Fibroblast of upper back skin (primary cell): ENCODE data around the gene ELL.
"Not testable (repeated sequence)": the region's sequence is repeated elsewhere in the genome, so short reads cannot be mapped to it uniquely, and the experiment has no call there.

Source experiments
- DNase-seq: peaks from one replicate; pipeline ENCODE4 v3.0.0-alpha.2; 2013

ELL gene

GRCh38 chr19:18521692-18522123 lies at the start of gene ELL:
ELL (minus strand) TSS chr19:18522070; CDS start chr19:18522055, 15 bp downstream.
- DNase-seq, result no peak

- DNase-seq, result no peak
These were observed 46.5 kb upstream of the ELL start for GRCh38 chr19:18568367-18568766.

- DNase-seq, result no peak
These were observed 45.1 kb upstream of the ELL start for GRCh38 chr19:18566953-18567352.

DNA sequence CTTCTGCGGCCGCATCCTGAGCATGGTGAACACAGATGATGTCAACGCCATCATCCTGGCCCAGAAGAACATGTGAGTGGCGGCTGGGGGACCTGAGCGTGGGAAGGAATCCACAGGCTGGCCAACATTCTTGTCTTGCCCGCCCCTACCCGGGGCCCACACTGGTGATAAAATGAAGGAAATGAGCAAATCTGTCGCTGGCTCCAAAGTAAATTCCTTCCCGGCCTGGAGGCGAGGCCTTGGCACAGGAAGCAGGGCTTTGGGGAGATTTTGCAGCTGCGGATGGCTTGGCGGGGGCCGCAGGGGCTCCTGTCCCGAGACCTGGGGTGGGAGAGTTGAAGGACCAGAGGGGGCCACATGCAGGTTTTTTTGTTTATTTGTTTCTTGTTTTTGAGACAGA lies 40.2 kb upstream of the ELL start:
- DNase-seq, result no peak

DNA sequence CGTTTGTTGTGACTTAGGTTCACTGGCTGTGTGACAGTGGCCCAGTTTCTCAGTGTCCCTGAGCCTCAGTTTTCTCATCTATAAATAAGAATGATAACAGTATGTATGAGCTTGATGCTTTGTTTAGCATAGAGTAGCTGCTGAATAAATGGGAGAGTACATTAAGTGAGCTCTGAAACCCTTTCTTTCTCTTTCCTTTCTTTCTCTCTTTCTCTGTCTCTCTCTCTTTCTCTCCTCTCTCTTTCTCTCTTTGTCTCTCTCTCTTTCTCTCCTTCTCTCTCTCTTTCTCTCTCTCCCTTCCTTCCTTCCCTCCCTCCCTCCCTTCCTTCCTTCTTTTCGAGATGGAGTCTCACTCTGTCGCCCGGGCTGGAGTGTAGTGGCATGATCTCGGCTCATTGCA lies 37.8 kb upstream of the ELL start:
- DNase-seq, result no peak

DNA sequence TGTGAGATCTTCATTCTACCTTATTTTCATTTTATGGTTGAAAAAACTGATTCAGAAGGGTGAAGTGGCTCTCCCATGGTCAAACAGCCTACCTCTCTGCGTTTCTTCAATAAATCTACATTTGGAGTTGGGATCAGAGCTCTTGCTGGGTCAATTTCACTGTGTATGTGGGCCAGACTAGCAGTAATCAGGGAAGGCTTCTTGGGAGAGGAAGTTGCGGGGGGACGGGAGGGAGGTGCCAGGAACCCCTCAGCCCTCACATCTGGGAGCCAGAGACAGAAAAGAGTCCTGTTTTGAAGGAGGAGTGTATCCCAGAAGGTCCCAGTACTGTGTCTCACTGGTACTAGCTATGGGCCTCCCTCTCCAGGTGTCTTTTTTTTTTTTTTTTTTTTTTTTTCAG lies 36.7 kb upstream of the ELL start:
- DNase-seq, result no peak

GRCh38 chr19:18558202-18558555 lies 36.3 kb upstream of the ELL start:
- no peak for DNase-seq

DNA sequence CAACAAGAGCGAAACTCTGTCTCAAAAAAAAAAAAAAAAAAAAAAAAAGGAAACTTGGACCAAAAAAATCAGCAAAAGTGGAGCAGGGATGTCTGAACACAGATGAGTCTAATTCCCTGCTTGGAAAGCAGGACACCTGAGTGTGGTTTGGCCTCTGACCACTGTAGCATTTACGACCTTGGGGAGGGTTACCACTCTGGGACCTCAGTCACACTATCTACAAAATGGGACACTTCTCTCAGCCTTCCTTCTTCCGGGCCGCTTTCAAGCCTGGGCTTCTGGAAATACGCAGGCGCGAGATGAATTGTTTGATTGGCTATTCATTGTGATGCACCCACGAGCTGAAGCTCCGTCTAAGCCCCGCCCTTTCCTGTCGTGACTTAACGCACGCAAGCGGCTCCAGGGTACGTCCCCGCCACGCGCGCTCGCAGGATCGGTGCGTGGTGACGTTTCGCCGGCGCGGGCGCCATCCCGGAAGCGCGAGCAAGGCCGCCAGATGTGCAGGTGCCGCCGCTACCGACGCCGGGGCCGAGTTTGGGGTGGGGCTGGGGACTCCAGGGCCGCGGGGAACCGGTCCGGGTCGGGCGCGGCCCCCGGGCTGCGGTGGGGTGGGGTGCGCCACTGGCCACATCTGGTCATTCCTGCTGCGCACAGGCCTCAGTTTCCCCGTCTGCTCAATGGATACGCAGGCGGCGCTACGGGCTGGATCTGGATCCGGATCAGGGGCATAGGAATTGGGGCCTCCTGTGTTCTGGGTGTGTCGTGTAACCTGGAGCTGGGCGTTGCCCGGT lies 35.7 kb upstream of the ELL start, which contains the start of gene KXD1:
KXD1 (plus strand) TSS at position 460 of the 791 bp plus-strand sequence. CDS start 4,187 bp downstream, outside the sequence.
- peak; percentile 99 for DNase-seq

DNA sequence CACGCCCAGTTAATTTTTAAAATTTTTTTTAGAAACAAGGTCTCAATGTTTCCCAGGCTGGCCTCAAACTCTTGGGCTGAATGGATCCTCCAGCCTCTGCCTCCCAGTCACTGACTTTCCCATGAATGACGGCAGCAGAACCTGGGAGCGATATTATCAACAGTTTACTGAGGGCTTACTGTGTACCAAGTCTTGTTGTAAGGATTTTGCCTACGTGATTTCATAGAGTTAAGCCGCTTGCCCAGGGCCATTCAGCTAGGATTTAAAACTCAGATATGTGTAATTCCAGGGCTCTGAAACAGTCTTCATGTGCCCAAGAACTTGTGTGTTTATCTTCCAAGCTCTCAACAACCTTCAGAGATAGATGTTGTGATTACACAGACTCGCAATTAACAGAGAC lies 29.8 kb upstream of the ELL start:
- DNase-seq, result no peak

DNA sequence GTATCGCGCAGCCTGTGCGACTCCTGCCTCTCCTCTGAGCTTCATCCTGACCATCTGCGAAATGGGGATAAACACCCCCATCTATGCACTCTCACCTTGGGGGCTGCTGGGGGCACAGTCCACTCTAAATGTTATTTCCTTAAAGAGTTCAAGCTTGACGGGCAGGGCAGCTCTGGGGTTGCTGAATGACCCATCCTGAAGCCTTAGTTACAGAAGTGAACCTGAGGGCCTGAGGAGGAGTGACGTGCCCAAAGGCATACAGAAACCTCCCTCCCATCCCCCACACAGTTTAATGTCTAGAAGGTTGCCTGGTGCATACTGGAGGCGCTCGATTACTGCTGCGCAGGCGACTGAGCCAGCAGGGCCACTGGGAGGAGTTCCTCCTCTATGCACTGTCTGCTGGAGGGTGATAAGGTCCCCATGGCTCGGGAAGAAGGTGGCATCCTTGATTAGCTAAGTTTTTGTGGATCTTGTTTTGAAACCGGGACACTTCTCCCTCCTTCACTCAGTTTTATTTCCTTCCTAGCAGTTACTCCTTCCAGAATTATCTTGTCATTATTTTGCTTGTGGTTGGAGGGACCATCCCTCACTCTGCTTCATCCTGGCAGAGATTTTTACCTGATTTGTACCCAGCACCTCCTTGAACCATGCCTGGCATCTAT lies 22.1 kb upstream of the ELL start:
- peak; percentile 63 for DNase-seq

- peak; percentile 85 for DNase-seq
These were observed 21.3 kb upstream of the ELL start, which contains the start of gene FKBP8 for GRCh38 chr19:18542941-18543813. FKBP8 (minus strand) TSS chr19:18543573; CDS start chr19:18541970, 1,603 bp downstream.

GRCh38 chr19:18541992-18542940 lies 20.4 kb upstream of the ELL start:
- DNase-seq, result no peak

DNA sequence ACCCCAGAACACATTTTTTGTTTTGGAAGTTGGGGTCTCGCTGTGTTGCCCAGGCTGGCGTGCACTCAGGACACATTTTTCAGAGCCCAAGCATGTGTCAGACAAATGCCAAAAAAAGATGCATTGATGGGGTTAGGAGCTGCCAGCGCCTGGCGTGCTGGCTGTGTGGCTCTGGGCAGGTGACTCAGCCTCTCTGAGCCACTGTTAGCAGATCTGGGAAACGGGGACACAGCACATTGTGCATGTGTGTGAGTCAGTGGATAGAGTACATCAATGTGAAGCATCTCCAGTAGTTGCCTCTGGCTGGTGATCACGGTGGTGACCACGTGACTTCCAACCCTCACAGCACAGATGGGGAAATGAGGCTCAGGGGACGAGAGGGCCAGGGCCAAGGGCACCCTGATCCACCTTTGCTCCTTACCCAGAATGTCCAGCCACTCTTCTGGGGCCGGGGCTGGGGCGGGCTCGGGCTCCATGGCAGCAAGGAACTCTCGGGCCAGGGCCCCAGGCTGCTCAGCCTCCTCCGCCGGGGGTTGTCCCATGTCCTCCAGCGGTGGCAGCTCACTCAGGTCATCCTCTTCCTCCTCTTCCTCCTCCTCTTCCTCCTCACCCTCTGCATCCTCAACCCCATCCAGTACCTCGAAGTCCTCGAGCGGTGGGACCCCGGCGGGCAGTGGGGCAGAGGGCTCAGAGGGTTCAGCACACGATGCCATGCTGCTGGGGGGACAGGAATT lies 19.6 kb upstream of the ELL start:
- no peak for DNase-seq

DNA sequence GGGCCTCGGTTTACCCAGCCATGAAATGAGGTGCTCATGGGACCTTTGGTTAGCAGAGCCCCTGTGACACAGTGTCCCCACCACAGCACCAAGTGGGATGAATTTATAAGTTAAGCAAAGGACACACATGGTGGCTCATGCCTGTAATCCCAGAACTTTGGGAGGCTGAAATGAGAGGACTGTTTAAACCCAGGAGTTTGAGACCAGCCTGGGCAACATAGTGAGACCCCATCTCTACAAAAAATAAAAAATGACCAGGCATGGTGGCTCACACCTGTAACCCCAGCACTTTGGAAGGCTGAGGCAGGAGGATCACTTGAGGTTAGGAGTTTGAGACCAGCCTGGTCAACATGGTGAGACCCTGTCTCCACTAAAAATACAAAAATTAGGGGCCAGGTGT lies 18.3 kb upstream of the ELL start:
- not testable (repeated sequence) for DNase-seq

GRCh38 chr19:18539372-18539771 lies 17.5 kb upstream of the ELL start:
- no peak for DNase-seq

GRCh38 chr19:18538115-18538514 lies 16.2 kb upstream of the ELL start:
- no peak for DNase-seq

DNA sequence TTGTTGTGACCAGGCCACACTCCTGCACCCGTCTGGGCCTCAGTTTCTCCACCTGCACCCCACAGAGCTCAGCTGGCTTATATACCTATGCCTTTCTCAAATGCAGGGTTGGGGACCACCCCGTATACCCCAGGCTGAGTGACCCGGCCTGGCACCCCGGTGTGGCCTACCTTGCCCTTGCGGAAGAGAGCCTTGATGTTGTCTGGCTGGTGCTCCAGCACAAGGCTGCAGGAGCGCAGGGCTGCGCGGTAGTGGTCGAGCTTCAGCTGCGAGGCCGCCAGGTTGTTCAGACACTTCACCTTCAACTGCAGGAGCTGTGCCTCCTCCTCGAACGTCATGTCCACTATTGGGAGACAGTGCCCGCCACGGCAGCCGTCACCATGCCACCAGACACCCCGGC lies 15.6 kb upstream of the ELL start:
- DNase-seq, result no peak

DNA sequence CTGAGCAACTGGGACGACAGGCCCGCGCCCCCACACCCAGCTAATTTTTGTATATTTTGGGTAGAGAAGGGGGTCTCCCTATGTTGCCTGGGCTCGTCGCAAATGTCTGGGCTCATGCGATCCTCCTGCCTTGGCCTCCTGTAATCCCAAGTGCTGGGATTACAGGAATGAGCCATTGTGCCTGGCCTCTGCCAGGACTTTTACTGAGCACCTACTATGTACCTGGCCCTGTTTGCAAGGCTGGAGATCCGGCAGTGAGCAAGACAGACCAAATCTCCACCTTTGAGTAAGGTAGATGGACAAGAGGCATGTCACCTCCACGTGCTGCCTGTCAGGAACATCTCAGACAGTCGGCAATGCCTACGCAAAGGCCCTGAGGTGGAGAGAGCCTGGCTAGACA lies 14.6 kb upstream of the ELL start:
- DNase-seq, result no peak

GRCh38 chr19:18533058-18533457 lies 11.2 kb upstream of the ELL start:
- no peak for DNase-seq

GRCh38 chr19:18532168-18532890 lies 10.5 kb upstream of the ELL start:
- no peak for DNase-seq

GRCh38 chr19:18531485-18531884 lies 9.6 kb upstream of the ELL start:
- no peak for DNase-seq
